NCI-H1105 (cell line): ENCODE results near the gene ALCAM.

Experiments used
- DNase-seq: peaks from one replicate; lab custom pipeline; 2025; lab: John Stamatoyannopoulos, UW

Gene ALCAM

GRCh38 chr3:105490045-105490444, 123.3 kb downstream of the ALCAM start:
- DNase-seq = no peak

- DNase-seq = no peak
Observed at GRCh38 chr3:105493305-105493892, 126.7 kb downstream of the ALCAM start.

GRCh38 chr3:105495021-105495420, 128.3 kb downstream of the ALCAM start:
- no peak for DNase-seq

GRCh38 chr3:105496343-105496742, 129.6 kb downstream of the ALCAM start:
- DNase-seq = no peak

- DNase-seq = no peak
Observed at GRCh38 chr3:105497386-105497785, 130.7 kb downstream of the ALCAM start.

GRCh38 chr3:105499961-105500360, 133.3 kb downstream of the ALCAM start:
- no peak for DNase-seq

GRCh38 chr3:105502333-105502732, 135.6 kb downstream of the ALCAM start:
- no peak for DNase-seq

GRCh38 chr3:105503191-105503593, 136.5 kb downstream of the ALCAM start:
- DNase-seq = no peak

- DNase-seq = no peak
Observed at GRCh38 chr3:105504440-105504951, 137.8 kb downstream of the ALCAM start.

GRCh38 chr3:105505170-105505569, 138.5 kb downstream of the ALCAM start:
- no peak for DNase-seq

GRCh38 chr3:105511031-105511430, 144.3 kb downstream of the ALCAM start:
- DNase-seq = no peak

- no peak for DNase-seq
Observed at GRCh38 chr3:105512061-105512460, 145.4 kb downstream of the ALCAM start.

GRCh38 chr3:105513042-105513441, 146.3 kb downstream of the ALCAM start:
- DNase-seq = no peak

GRCh38 chr3:105513886-105514285, 147.2 kb downstream of the ALCAM start:
- no peak for DNase-seq

GRCh38 chr3:105515372-105515771, 148.7 kb downstream of the ALCAM start:
- DNase-seq = no peak

- no peak for DNase-seq
Observed at GRCh38 chr3:105516972-105517371, 150.3 kb downstream of the ALCAM start.

GRCh38 chr3:105518203-105518602, 151.5 kb downstream of the ALCAM start:
- DNase-seq = no peak

- DNase-seq = peak; percentile 30
Observed at GRCh38 chr3:105518806-105519418, 152.2 kb downstream of the ALCAM start.

GRCh38 chr3:105521770-105522169, 155.1 kb downstream of the ALCAM start:
- no peak for DNase-seq

- no peak for DNase-seq
Observed at GRCh38 chr3:105523501-105523900, 156.8 kb downstream of the ALCAM start.

- no peak for DNase-seq
Observed at GRCh38 chr3:105525531-105525930, 158.8 kb downstream of the ALCAM start.

- DNase-seq = no peak
Observed at GRCh38 chr3:105526360-105527111, 159.8 kb downstream of the ALCAM start.

- no peak for DNase-seq
Observed at GRCh38 chr3:105527535-105527934, 160.8 kb downstream of the ALCAM start.
